GM23338 (cell line): Measurements from ENCODE around the gene UBR2. TPM values are rescaled to one million over a fixed set of nuclear protein-coding genes. Genes with fewer than 3 reads are reported as not detected.
"Not testable (repeated sequence)": the region's sequence is repeated elsewhere in the genome, so short reads cannot be mapped to it uniquely, and the experiment has no call there.

Source experiments
- ATAC-seq: fragments of 200-7000 bp; cut with Tn5 transposase; 3 replicates; pipeline ENCODE4 v1.9.1; 2020
- DNase-seq: peaks from one replicate; pipeline ENCODE4 v3.0.0-alpha.2; 2015; ENCODE audit warnings: low spot score
- H2AFZ ChIP-seq: fragments of 200-600 bp; sonication (generic); 2 replicates; pipeline ENCODE4 v1.8.0; 2016; ENCODE audit warnings: antibody characterized with exemption, mild to moderate bottlenecking, moderate library complexity
- H3F3A ChIP-seq: fragments of 200-600 bp; sonication (generic); replicated peaks from 2 replicates; pipeline ENCODE4 v1.8.0; 2017; ENCODE audit warnings: antibody characterized with exemption, mixed run types, low read depth
- H3K27ac ChIP-seq: fragments of 200-600 bp; sonication (generic); 2 replicates; pipeline ENCODE4 v1.6.1; 2016; ENCODE audit warnings: low read depth
- H3K27me3 ChIP-seq: fragments of 200-600 bp; sonication (generic); 2 replicates; pipeline ENCODE4 v1.8.0; 2016; ENCODE audit warnings: mild to moderate bottlenecking, mixed run types, moderate library complexity; ENCODE audit not compliant: insufficient read depth
- H3K36me3 ChIP-seq: fragments of 200-600 bp; sonication (generic); 2 replicates; pipeline ENCODE4 v1.8.0; 2016; ENCODE audit warnings: mild to moderate bottlenecking; ENCODE audit not compliant: insufficient read depth
- H3K4me1 ChIP-seq: fragments of 200-600 bp; sonication (generic); 2 replicates; pipeline ENCODE4 v1.8.0; 2016; ENCODE audit warnings: mild to moderate bottlenecking, moderate library complexity; ENCODE audit not compliant: insufficient read depth
- H3K4me2 ChIP-seq: fragments of 200-600 bp; sonication (generic); 2 replicates; pipeline ENCODE4 v1.7.1; 2017; ENCODE audit warnings: mixed run types
- H3K4me3 ChIP-seq: fragments of 200-600 bp; sonication (generic); 2 replicates; pipeline ENCODE4 v1.6.1; 2016; ENCODE audit warnings: mixed run types
- H3K79me2 ChIP-seq: fragments of 200-600 bp; sonication (generic); replicated peaks from 2 replicates; pipeline ENCODE4 v1.8.0; 2017; ENCODE audit warnings: mild to moderate bottlenecking; ENCODE audit not compliant: insufficient read depth
- H3K9me2 ChIP-seq: fragments of 200-600 bp; sonication (generic); 2 replicates; pipeline ENCODE4 v1.8.0; 2017; ENCODE audit not compliant: insufficient read depth
- H4K20me1 ChIP-seq: fragments of 200-600 bp; sonication (generic); replicated peaks from 2 replicates; pipeline ENCODE4 v1.8.0; 2017; ENCODE audit warnings: mild to moderate bottlenecking; ENCODE audit not compliant: insufficient read depth
- H3K27ac Mint-ChIP-seq: 2 replicates; pipeline ENCODE4 v1.8.0; 2020; ENCODE audit warnings: inconsistent platforms, mild to moderate bottlenecking, moderate library complexity, mixed read lengths
- H3K27me3 Mint-ChIP-seq: 3 replicates; pipeline ENCODE4 v1.8.0; 2022; ENCODE audit warnings: low read depth, mild to moderate bottlenecking, moderate library complexity, mixed read lengths, inconsistent platforms; ENCODE audit not compliant: insufficient read depth, poor library complexity
- H3K36me3 Mint-ChIP-seq: 3 replicates; pipeline ENCODE4 v1.8.0; 2021; ENCODE audit warnings: low read depth, mild to moderate bottlenecking, inconsistent platforms, moderate library complexity, mixed read lengths
- H3K4me1 Mint-ChIP-seq: 3 replicates; pipeline ENCODE4 v1.8.0; 2020; ENCODE audit warnings: mild to moderate bottlenecking, inconsistent platforms, mixed read lengths
- H3K4me3 Mint-ChIP-seq: 3 replicates; pipeline ENCODE4 v1.8.0; 2021; ENCODE audit warnings: moderate library complexity, mild to moderate bottlenecking, inconsistent platforms, mixed read lengths
- H3K9me3 Mint-ChIP-seq: 3 replicates; pipeline ENCODE4 v1.8.0; 2020; ENCODE audit warnings: moderate library complexity, mild to moderate bottlenecking, inconsistent platforms, mixed read lengths
- CREB1 ChIP-seq: fragments of 250-450 bp; sonication (Bioruptor Pico); IDR thresholded peaks from 2 replicates; pipeline ENCODE4 v1.5.0; 2020; ENCODE audit warnings: low read depth, mild to moderate bottlenecking, moderate library complexity
- CTCF ChIP-seq, 2 experiments: fragments of 200-600 bp in 1 of 2; sonication (generic) in 1 of 2; conservative IDR thresholded peaks; 2 replicates each; pipeline versions ENCODE4 v1.5.1 to v1.6.1; 2016 to 2017; ENCODE audit warnings: antibody characterized with exemption in 2 of 2, low read depth in 2 of 2, mild to moderate bottlenecking in 2 of 2, moderate library complexity in 1 of 2
- ETS1 ChIP-seq: IDR thresholded peaks from 2 replicates; pipeline ENCODE4 v1.6.1; 2016; ENCODE audit warnings: antibody characterized with exemption
- JUNB ChIP-seq: IDR thresholded peaks from one replicate; pipeline ENCODE4 v1.6.1; 2016; ENCODE audit warnings: antibody characterized with exemption; ENCODE audit not compliant: unreplicated experiment
- NANOG ChIP-seq: IDR thresholded peaks from 2 replicates; pipeline ENCODE4 v1.6.1; 2016; ENCODE audit warnings: antibody characterized with exemption, borderline replicate concordance
- POLR2AphosphoS5 ChIP-seq: IDR thresholded peaks from 2 replicates; pipeline ENCODE4 v1.6.1; 2016; ENCODE audit warnings: antibody characterized with exemption, low read depth
- REST ChIP-seq: IDR thresholded peaks from one replicate; pipeline ENCODE4 v1.6.1; 2018; ENCODE audit warnings: antibody characterized with exemption; ENCODE audit not compliant: unreplicated experiment
- STAT1 ChIP-seq: IDR thresholded peaks from one replicate; pipeline ENCODE4 v1.6.1; 2016; ENCODE audit warnings: antibody characterized with exemption; ENCODE audit not compliant: unreplicated experiment
- polyA plus RNA-seq: library from polyadenylated mRNA; unstranded; fragments of >200 nt; fragmentation: Nextera tagmentation; extraction: Ambion mirVana; gene quantifications from 2 replicates; pipeline ENCODE4 v1.2.1, GENCODE V29; 2016
- total RNA-seq: library from RNA; depleted of rRNA; stranded (reverse); fragments of >200 nt; shearing (Covaris generic); gene quantifications from 2 replicates; pipeline ENCODE4 v1.2.3, GENCODE V29; 2014

UBR2 gene
- total and polyA plus RNA-seq, 2 experiments from 2014 or later = 6.7 to 21.2 TPM

DNA sequence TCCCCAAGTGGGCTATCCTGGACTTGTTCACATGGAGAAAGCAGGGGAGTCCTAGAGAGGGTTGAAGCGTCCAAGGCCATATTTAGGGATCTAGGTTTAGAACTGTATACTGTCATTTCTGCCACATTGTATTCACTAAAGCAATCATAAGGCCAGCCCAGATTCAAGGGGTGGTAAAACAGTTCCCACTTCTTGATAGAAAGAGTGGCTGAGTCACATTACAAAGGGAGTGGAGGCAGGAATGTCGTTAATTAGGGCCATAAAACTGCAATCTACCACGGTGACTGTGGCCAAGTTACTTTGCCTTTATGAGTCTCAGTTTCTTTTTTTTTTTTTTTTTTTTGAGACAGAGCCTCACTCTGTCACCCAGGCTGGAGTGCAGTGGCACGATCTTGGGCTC is 7.4 kb upstream of the UBR2 start (continued):
- TF ChIP-seq REST (no peak), STAT1 (no peak), CTCF (conservative IDR thresholded peaks at IDR 0.05; ENCODE audit: low read depth in 2 of 2) (no peak), JUNB (no peak), POLR2AphosphoS5 (no peak)

DNA sequence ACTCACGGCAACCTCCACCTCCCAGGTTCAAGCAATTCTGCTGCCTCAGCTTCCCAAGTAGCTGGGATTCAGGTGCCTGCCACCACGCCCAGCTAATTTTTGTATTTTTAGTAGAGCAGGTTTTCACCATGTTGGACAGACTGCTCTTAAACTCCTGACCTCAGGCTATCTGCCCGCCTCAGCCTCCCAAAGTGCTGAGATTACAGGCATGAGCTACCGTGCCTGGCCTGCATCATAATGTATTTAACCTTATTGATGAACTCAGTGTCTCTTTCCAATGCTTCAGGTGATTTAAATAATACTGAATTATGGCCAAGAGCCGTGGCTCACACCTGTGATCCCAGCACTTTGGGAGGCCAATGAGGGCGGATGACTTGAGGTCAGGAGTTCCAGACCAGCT is 4.6 kb upstream of the UBR2 start:
- H3K27me3 ChIP-seq, H3K79me2 ChIP-seq, H3K4me1 Mint-ChIP-seq, H2AFZ ChIP-seq, H3K36me3 ChIP-seq, ATAC-seq, H4K20me1 ChIP-seq, H3K4me2 ChIP-seq, H3K4me3 Mint-ChIP-seq, H3K36me3 Mint-ChIP-seq, H3K9me3 Mint-ChIP-seq, H3K4me1 ChIP-seq, H3K9me2 ChIP-seq, H3K27ac ChIP-seq, DNase-seq, H3K4me3 ChIP-seq, H3F3A ChIP-seq, H3K27me3 Mint-ChIP-seq, H3K27ac Mint-ChIP-seq: not testable (repeated sequence)

- no peak overlapping the region for H2AFZ ChIP-seq
- peaks cover 26% of the 10 kb centered on the region for H3K79me2 ChIP-seq
- Mint-ChIP-seq H3K27ac (no peak overlapping the region), H3K36me3 (peaks cover 2% of the 10 kb centered on the region), H3K4me3 (no peak overlapping the region), H3K27me3 (no peaks in the 10 kb centered on the region), H3K4me1 (peaks cover 7% of the 10 kb centered on the region), H3K9me3 (no peaks in the 10 kb centered on the region)
- no peaks in the 10 kb centered on the region for H3K9me2 ChIP-seq
- no peaks in the 10 kb centered on the region for H3K27me3 ChIP-seq
- H3K4me3 ChIP-seq = no peak overlapping the region
- H4K20me1 ChIP-seq = no peaks in the 10 kb centered on the region; the same call in 1 of the 2 replicates
- DNase-seq (no peak), ATAC-seq (no peak)
- no peak overlapping the region for H3K4me2 ChIP-seq
- no peaks in the 10 kb centered on the region for H3K36me3 ChIP-seq
- TF ChIP-seq ETS1 (no peak), CREB1 (no peak), REST (no peak), NANOG (no peak)
- no peaks in the 10 kb centered on the region for H3K4me1 ChIP-seq
- no peak overlapping the region for H3K27ac ChIP-seq
- no peaks in the 10 kb centered on the region for H3F3A ChIP-seq
Measured at GRCh38 chr6:42561986-42562385, 1.8 kb upstream of the UBR2 start.
